ENCODE measurements around the gene DUSP6. TPM values are rescaled to one million over a fixed set of nuclear protein-coding genes. Genes with fewer than 3 reads are reported as not detected.

DUSP6 gene
- total and polyA plus RNA-seq, 3 experiments from 2014 or later: 3.8 to 24.8 (median 23.4) TPM

- Histone ChIP-seq H3K27me3 (ENCODE audit: insufficient read depth, low read length, poor library complexity, severe bottlenecking) (no peaks in the 10 kb centered on the region), H3K36me3 (ENCODE audit: insufficient read depth, low read length) (no peaks in the 10 kb centered on the region), H3K4me1 (ENCODE audit: insufficient read depth, low read length) (no peaks in the 10 kb centered on the region), H3K27ac (ENCODE audit: low read depth, low read length) (no peak overlapping the region), H3K9me3 (ENCODE audit: low read length) (no peaks in the 10 kb centered on the region), H3K4me3 (ENCODE audit: low read length) (no peak overlapping the region)
- ChIA-PET POLR2A (no interaction called here), CTCF (interaction anchor here (1.0 kb wide), 1 partner anchor 8 kb away, joined by 3 read pairs; no protein-coding TSS in a partner anchor)
- no peak overlapping the region for H3K4me3 Mint-ChIP-seq
- peaks cover 5 to 15% of the 10 kb centered on the region in 2 donors for H3K27me3 Mint-ChIP-seq
- H3K9me3 Mint-ChIP-seq: peaks cover 4 to 15% (median 10%) of the 10 kb centered on the region in 5 donors
- no peak for DNase-seq
- peaks cover 0 to under 1% (median 0%) of the 10 kb centered on the region in 3 donors for H3K4me1 Mint-ChIP-seq
- peaks cover 0 to 15% (median 3%) of the 10 kb centered on the region in 3 donors for H3K36me3 Mint-ChIP-seq
- H3K27ac Mint-ChIP-seq: no peak overlapping the region
Measured at GRCh38 chr12:89327486-89328094, 24.7 kb downstream of the DUSP6 start.

DNA sequence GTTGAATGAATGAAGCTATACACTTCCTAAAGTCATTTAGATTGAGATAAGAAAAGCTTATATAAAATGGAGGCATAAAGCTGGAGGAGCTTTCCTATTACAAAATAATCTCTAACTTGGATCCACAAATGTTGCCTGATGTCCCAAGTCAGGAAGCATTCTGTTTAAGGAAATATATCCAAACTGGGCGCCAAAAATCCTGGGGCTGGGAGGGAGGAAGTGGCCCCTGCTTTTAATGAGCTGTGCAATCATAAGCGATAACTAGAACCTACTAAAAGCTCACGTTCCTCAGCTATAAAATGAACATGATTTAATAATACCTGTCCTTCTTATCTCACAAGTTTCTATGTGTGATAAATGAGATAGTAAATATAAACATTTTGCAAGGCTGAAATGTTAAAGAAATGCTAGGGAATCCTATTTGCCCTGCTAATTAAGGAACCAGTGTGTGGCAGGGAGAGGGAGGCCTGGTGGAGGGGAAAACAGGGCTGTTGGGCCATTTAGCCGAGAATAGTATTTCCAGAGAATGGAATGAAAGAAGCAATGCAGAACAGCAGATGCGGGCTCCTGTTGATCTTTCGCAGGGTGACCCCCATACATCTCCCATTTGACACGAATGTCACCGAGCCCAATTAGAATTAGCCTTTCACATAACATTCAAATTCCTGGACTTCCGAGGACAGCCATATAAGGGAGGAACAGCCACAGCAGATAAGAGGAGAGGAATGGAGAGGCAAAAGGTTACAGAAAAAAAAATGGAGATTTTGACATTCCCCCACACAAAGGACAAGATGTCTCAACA, 25.9 kb downstream of the DUSP6 start:
- Histone ChIP-seq H3K36me3 (ENCODE audit: insufficient read depth, low read length) (no peaks in the 10 kb centered on the region), H3K9me3 (ENCODE audit: low read length) (no peaks in the 10 kb centered on the region), H3K4me1 (ENCODE audit: insufficient read depth, low read length) (no peaks in the 10 kb centered on the region), H3K27ac (ENCODE audit: low read depth, low read length) (no peak overlapping the region), H3K27me3 (ENCODE audit: insufficient read depth, low read length, poor library complexity, severe bottlenecking) (no peaks in the 10 kb centered on the region), H3K4me3 (ENCODE audit: low read length) (no peak overlapping the region)
- no peak overlapping the region for H3K27ac Mint-ChIP-seq
- CTCF ChIA-PET: interaction anchor here (1.4 kb wide), 1 partner anchor 29 kb away, joined by 3 read pairs; no protein-coding TSS in a partner anchor
- no peak for DNase-seq
- H3K27me3 Mint-ChIP-seq: peaks cover 5 to 20% of the 10 kb centered on the region in 2 donors
- H3K4me1 Mint-ChIP-seq: no peaks in the 10 kb centered on the region
- no peak overlapping the region for H3K4me3 Mint-ChIP-seq
- POLR2A ChIA-PET: no interaction called here
- peaks cover 4 to 11% (median 10%) of the 10 kb centered on the region in 5 donors for H3K9me3 Mint-ChIP-seq
- peaks cover 0 to 12% (median 2%) of the 10 kb centered on the region in 3 donors for H3K36me3 Mint-ChIP-seq

- Histone ChIP-seq H3K9me3 (ENCODE audit: low read length) (no peaks in the 10 kb centered on the region), H3K27ac (ENCODE audit: low read depth, low read length) (no peak overlapping the region), H3K27me3 (ENCODE audit: insufficient read depth, low read length, poor library complexity, severe bottlenecking) (no peaks in the 10 kb centered on the region), H3K4me3 (ENCODE audit: low read length) (no peak overlapping the region), H3K36me3 (ENCODE audit: insufficient read depth, low read length) (no peaks in the 10 kb centered on the region), H3K4me1 (ENCODE audit: insufficient read depth, low read length) (no peaks in the 10 kb centered on the region)
- peaks cover 6 to 26% of the 10 kb centered on the region in 2 donors for H3K27me3 Mint-ChIP-seq
- H3K4me1 Mint-ChIP-seq: no peaks in the 10 kb centered on the region
- ChIA-PET CTCF (interaction anchor here (1.4 kb wide), 1 partner anchor 28 kb away, joined by 3 read pairs; no protein-coding TSS in a partner anchor), POLR2A (no interaction called here)
- DNase-seq: no peak
- no peak overlapping the region for H3K4me3 Mint-ChIP-seq
- H3K36me3 Mint-ChIP-seq: peaks cover 0 to 2% (median 0%) of the 10 kb centered on the region in 3 donors
- H3K27ac Mint-ChIP-seq: peak overlapping the region in 2 of 8 donors; percentile 51 to 92
- H3K9me3 Mint-ChIP-seq: peaks cover under 1 to 2% (median 2%) of the 10 kb centered on the region in 5 donors
Measured at GRCh38 chr12:89325495-89325894, 26.8 kb downstream of the DUSP6 start.

- H3K36me3 Mint-ChIP-seq: no peaks in the 10 kb centered on the region
- H3K27ac Mint-ChIP-seq: no peak overlapping the region
- no peaks in the 10 kb centered on the region for H3K9me3 ChIP-seq (ENCODE audit: low read length)
- CTCF ChIA-PET: no interaction called here
- no peaks in the 10 kb centered on the region for H3K9me3 Mint-ChIP-seq
- H3K36me3 ChIP-seq (ENCODE audit: insufficient read depth, low read length): no peaks in the 10 kb centered on the region
- H3K27ac ChIP-seq (ENCODE audit: low read depth, low read length): no peak overlapping the region
- H3K27me3 Mint-ChIP-seq: peaks cover 8 to 25% of the 10 kb centered on the region in 2 donors
- H3K4me1 Mint-ChIP-seq: no peaks in the 10 kb centered on the region
- H3K4me3 ChIP-seq (ENCODE audit: low read length): no peak overlapping the region
- no peak overlapping the region for H3K4me3 Mint-ChIP-seq
- POLR2A ChIA-PET: no interaction called here
- H3K4me1 ChIP-seq (ENCODE audit: insufficient read depth, low read length): no peaks in the 10 kb centered on the region
- DNase-seq: no peak
- no peaks in the 10 kb centered on the region for H3K27me3 ChIP-seq (ENCODE audit: insufficient read depth, low read length, poor library complexity, severe bottlenecking)
Measured at GRCh38 chr12:89324437-89324836, 27.9 kb downstream of the DUSP6 start.

DNA sequence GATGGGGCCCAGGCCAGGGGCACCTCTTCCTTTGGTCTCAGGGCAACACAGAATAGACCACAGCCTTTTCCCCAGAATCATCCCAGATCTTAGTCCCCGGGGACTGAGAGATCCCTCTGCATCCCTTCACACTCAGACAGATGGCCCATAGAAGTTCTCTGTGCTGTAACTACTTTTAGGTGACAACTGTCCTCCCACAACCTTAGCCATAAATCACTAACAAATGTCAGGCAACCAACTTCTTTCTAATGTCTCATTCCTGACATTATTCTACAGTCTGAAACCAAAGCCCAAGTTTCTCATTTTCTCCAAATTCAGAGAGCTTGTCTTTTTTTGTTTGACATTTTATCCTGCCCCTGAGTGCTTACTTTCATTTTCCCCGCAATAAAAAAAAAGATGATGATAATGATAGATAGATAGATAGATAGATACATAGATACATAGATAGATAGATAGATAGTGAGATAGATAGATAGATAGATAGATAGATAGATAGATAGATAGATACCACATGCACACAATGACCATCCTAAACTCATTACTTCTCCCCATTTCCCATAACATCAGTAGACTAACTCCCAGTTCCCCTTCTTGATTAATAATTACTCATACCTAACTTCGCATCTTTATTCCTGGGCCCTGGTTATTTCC, 28.6 kb downstream of the DUSP6 start:
- ChIA-PET POLR2A (no interaction called here), CTCF (no interaction called here)
- Mint-ChIP-seq H3K4me3 (no peak overlapping the region), H3K4me1 (no peaks in the 10 kb centered on the region), H3K27me3 (peaks cover 6 to 17% of the 10 kb centered on the region in 2 donors), H3K36me3 (no peaks in the 10 kb centered on the region), H3K9me3 (no peaks in the 10 kb centered on the region), H3K27ac (no peak overlapping the region)
- no peaks in the 10 kb centered on the region for H3K36me3 ChIP-seq (ENCODE audit: insufficient read depth, low read length)
- no peak for DNase-seq
- no peaks in the 10 kb centered on the region for H3K27me3 ChIP-seq (ENCODE audit: insufficient read depth, low read length, poor library complexity, severe bottlenecking)
- no peak overlapping the region for H3K4me3 ChIP-seq (ENCODE audit: low read length)
- H3K4me1 ChIP-seq (ENCODE audit: insufficient read depth, low read length): no peaks in the 10 kb centered on the region
- H3K27ac ChIP-seq (ENCODE audit: low read depth, low read length): no peak overlapping the region
- H3K9me3 ChIP-seq (ENCODE audit: low read length): no peaks in the 10 kb centered on the region

DNA sequence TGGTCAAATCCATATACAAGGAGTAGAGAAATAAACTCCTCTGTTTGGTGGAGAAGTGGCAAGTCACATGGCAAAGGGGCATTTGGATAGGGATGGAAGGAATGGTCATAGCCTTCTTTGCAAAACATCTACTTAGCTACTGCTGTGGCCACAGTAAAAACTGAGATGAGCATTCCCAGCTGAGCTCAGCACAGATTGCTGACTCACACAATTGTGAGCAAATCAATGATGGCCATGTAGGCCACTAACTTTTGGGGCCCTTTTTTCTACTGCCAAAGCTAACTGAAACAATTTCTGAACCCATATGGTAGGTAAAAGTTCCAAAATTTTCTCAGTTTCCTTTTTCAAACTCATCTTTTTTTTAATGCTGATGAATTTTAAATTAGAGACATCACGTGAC, 31.6 kb downstream of the DUSP6 start:
- no peaks in the 10 kb centered on the region for H3K4me1 ChIP-seq (ENCODE audit: insufficient read depth, low read length)
- Mint-ChIP-seq H3K27ac (no peak overlapping the region), H3K4me3 (no peak overlapping the region), H3K9me3 (no peaks in the 10 kb centered on the region), H3K4me1 (no peaks in the 10 kb centered on the region), H3K27me3 (peaks cover 3 to 13% of the 10 kb centered on the region in 2 donors), H3K36me3 (no peaks in the 10 kb centered on the region)
- H3K9me3 ChIP-seq (ENCODE audit: low read length): no peaks in the 10 kb centered on the region
- H3K36me3 ChIP-seq (ENCODE audit: insufficient read depth, low read length): no peaks in the 10 kb centered on the region
- no peak for DNase-seq
- ChIA-PET CTCF (no interaction called here), POLR2A (no interaction called here)
- H3K27me3 ChIP-seq (ENCODE audit: insufficient read depth, low read length, poor library complexity, severe bottlenecking): no peaks in the 10 kb centered on the region
- H3K27ac ChIP-seq (ENCODE audit: low read depth, low read length): no peak overlapping the region
- no peak overlapping the region for H3K4me3 ChIP-seq (ENCODE audit: low read length)

DNA sequence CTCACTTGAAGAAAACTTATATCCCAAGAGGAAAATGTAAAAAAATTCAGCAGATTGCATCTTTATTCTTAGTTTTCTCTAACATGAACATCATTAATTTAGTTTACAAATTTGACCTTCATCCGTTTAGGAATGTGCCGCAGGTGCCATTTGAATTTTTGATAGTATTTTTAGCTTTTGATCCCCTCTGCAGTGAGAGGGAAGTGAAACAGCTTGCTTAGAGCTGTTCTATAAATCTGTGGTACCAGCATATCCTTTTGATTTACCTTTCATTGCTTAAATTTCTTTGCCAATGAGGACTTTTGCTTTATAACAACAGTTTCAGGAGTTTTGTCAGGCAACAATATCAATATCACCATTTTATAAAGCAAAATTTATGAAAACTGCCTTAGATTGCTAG, 32.7 kb downstream of the DUSP6 start:
- Mint-ChIP-seq H3K27me3 (peaks cover 3 to 13% of the 10 kb centered on the region in 2 donors), H3K4me1 (no peaks in the 10 kb centered on the region), H3K36me3 (no peaks in the 10 kb centered on the region), H3K27ac (no peak overlapping the region), H3K4me3 (no peak overlapping the region), H3K9me3 (no peaks in the 10 kb centered on the region)
- no peaks in the 10 kb centered on the region for H3K27me3 ChIP-seq (ENCODE audit: insufficient read depth, low read length, poor library complexity, severe bottlenecking)
- DNase-seq: no peak
- ChIA-PET CTCF (interaction anchor here (1.1 kb wide), 1 partner anchor 9 kb away, joined by 3 read pairs; no protein-coding TSS in a partner anchor), POLR2A (no interaction called here)
- H3K36me3 ChIP-seq (ENCODE audit: insufficient read depth, low read length): no peaks in the 10 kb centered on the region
- H3K27ac ChIP-seq (ENCODE audit: low read depth, low read length): no peak overlapping the region
- H3K4me1 ChIP-seq (ENCODE audit: insufficient read depth, low read length): no peaks in the 10 kb centered on the region
- H3K9me3 ChIP-seq (ENCODE audit: low read length): no peaks in the 10 kb centered on the region
- H3K4me3 ChIP-seq (ENCODE audit: low read length): no peak overlapping the region

DNA sequence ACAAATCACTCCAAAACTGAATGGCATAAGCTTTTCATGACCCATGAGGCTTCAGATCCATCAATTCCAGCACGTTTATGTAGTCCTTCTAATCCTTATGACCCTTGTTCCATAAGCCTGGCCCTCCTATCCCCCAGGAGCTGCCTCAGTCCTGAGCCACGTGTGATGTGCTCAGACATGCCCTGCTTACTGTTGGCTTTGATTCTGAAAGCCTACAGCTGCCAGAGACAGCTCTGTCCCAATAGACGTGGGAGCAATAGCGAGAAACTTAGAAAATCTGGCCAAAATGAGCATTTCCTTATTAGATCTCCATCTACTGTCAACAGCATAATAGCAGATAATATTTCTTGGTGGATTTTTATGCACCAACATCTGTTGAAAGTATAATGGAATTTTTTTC, 33.2 kb downstream of the DUSP6 start:
- Mint-ChIP-seq H3K36me3 (no peaks in the 10 kb centered on the region), H3K4me3 (no peak overlapping the region), H3K27ac (no peak overlapping the region), H3K4me1 (no peaks in the 10 kb centered on the region), H3K27me3 (peaks cover 3 to 13% of the 10 kb centered on the region in 2 donors), H3K9me3 (no peaks in the 10 kb centered on the region)
- ChIA-PET CTCF (interaction anchor here (1.1 kb wide), 1 partner anchor 9 kb away, joined by 3 read pairs; no protein-coding TSS in a partner anchor), POLR2A (no interaction called here)
- Histone ChIP-seq H3K36me3 (ENCODE audit: insufficient read depth, low read length) (no peaks in the 10 kb centered on the region), H3K9me3 (ENCODE audit: low read length) (no peaks in the 10 kb centered on the region), H3K27me3 (ENCODE audit: insufficient read depth, low read length, poor library complexity, severe bottlenecking) (no peaks in the 10 kb centered on the region), H3K27ac (ENCODE audit: low read depth, low read length) (no peak overlapping the region), H3K4me1 (ENCODE audit: insufficient read depth, low read length) (no peaks in the 10 kb centered on the region), H3K4me3 (ENCODE audit: low read length) (no peak overlapping the region)
- DNase-seq: no peak

All from CD8-positive, alpha-beta memory T cell (primary cell).